CD14-positive monocyte (primary cell): Measurements from ENCODE around the gene ACSS1. TPM values are rescaled to one million over a fixed set of nuclear protein-coding genes. Genes with fewer than 3 reads are reported as not detected.

Source experiments
- DNase-seq, 3 donors: peaks; one replicate each; pipeline ENCODE4 v3.0.0-alpha.2; 2011 to 2022
- H2AFZ ChIP-seq: 2 replicates; pipeline ENCODE4 v1.6.0; 2012; ENCODE audit warnings: mild to moderate bottlenecking, low read depth, low read length, inconsistent platforms; ENCODE audit not compliant: insufficient read depth, poor library complexity, severe bottlenecking
- H3K27ac ChIP-seq, 2 donors: 1 replicate in 1 of 2; 2 replicates in 1 of 2; pipeline ENCODE4 v1.5.1; 2012 to 2013; ENCODE audit warnings: low read length in 2 of 2, control low read depth in 1 of 2, inconsistent platforms in 1 of 2, low read depth in 1 of 2, mild to moderate bottlenecking in 1 of 2
- H3K27me3 ChIP-seq, 2 donors: one replicate each; pipeline versions ENCODE4 v1.6.0 to v1.6.1; 2011 to 2013; ENCODE audit warnings: low read length in 2 of 2; ENCODE audit not compliant: control insufficient read depth in 2 of 2, insufficient read depth in 2 of 2
- H3K36me3 ChIP-seq, 2 donors: replicated peaks in 1 of 2; 1 replicate in 1 of 2; 2 replicates in 1 of 2; pipeline versions ENCODE4 v1.5.1 to v1.6.1; 2012 to 2013; ENCODE audit warnings: low read length in 2 of 2, control low read depth in 1 of 2, inconsistent platforms in 1 of 2, mild to moderate bottlenecking in 1 of 2; ENCODE audit not compliant: insufficient read depth in 2 of 2, control insufficient read depth in 1 of 2
- H3K4me1 ChIP-seq, 2 donors: 1 replicate in 1 of 2; 2 replicates in 1 of 2; pipeline versions ENCODE4 v1.5.1 to v1.6.1; 2012 to 2013; ENCODE audit warnings: low read length in 2 of 2, control low read depth in 1 of 2, inconsistent platforms in 1 of 2, mild to moderate bottlenecking in 1 of 2, moderate library complexity in 1 of 2; ENCODE audit not compliant: insufficient read depth in 2 of 2, control insufficient read depth in 1 of 2
- H3K4me2 ChIP-seq: replicated peaks from 2 replicates; pipeline ENCODE3; 2012; ENCODE audit warnings: low read length, moderate library complexity, mild to moderate bottlenecking; ENCODE audit not compliant: poor library complexity, severe bottlenecking; ENCODE audit errors: extremely low read depth
- H3K4me3 ChIP-seq, 3 experiments: fragments of 200-600 bp in 1 of 3; sonication (generic) in 1 of 3; replicated peaks in 1 of 3; 1 replicate in 2 of 3; 2 replicates in 1 of 3; pipeline ENCODE4 v1.5.1; 2011 to 2013; ENCODE audit warnings: low read length in 3 of 3, mild to moderate bottlenecking in 3 of 3, control low read depth in 2 of 3, low read depth in 2 of 3, inconsistent platforms in 1 of 3, moderate library complexity in 1 of 3
- H3K79me2 ChIP-seq: 2 replicates; pipeline ENCODE4 v1.6.0; 2012; ENCODE audit warnings: mild to moderate bottlenecking, control low read depth, inconsistent platforms, low read length, moderate library complexity; ENCODE audit not compliant: insufficient read depth
- H3K9ac ChIP-seq: 2 replicates; pipeline ENCODE4 v1.6.0; 2017; ENCODE audit warnings: low read length, mild to moderate bottlenecking; ENCODE audit not compliant: insufficient read depth, poor library complexity, severe bottlenecking
- H3K9me3 ChIP-seq, 2 donors: replicated peaks in 1 of 2; 1 replicate in 1 of 2; 2 replicates in 1 of 2; pipeline versions ENCODE4 v1.5.1 to v1.6.1; 2012 to 2013; ENCODE audit warnings: low read length in 2 of 2, control low read depth in 1 of 2; ENCODE audit not compliant: control insufficient read depth in 1 of 2, insufficient read depth in 1 of 2
- H4K20me1 ChIP-seq: 2 replicates; pipeline ENCODE4 v1.6.0; 2012; ENCODE audit warnings: mild to moderate bottlenecking, low read length, control low read depth, moderate library complexity; ENCODE audit not compliant: insufficient read depth
- H3K27ac Mint-ChIP-seq, 7 donors: one replicate each; pipeline ENCODE4 v1.8.0; 2020; ENCODE audit warnings: mild to moderate bottlenecking in 7 of 7, mixed read lengths in 7 of 7, moderate library complexity in 6 of 7, inconsistent platforms in 2 of 7
- H3K27me3 Mint-ChIP-seq, 3 donors: one replicate each; pipeline ENCODE4 v1.8.0; 2021 to 2022; ENCODE audit warnings: low read depth in 3 of 3, mild to moderate bottlenecking in 3 of 3, mixed read lengths in 3 of 3, moderate library complexity in 3 of 3, inconsistent platforms in 1 of 3
- H3K36me3 Mint-ChIP-seq, 2 donors: one replicate each; pipeline ENCODE4 v1.8.0; 2020; ENCODE audit warnings: mixed read lengths in 2 of 2, inconsistent platforms in 1 of 2, mild to moderate bottlenecking in 1 of 2
- H3K4me1 Mint-ChIP-seq: one replicate; pipeline ENCODE4 v1.8.0; 2020; ENCODE audit warnings: mild to moderate bottlenecking, mixed read lengths
- H3K4me3 Mint-ChIP-seq, 2 donors: one replicate each; pipeline ENCODE4 v1.8.0; 2020; ENCODE audit warnings: mild to moderate bottlenecking in 2 of 2, mixed read lengths in 2 of 2, moderate library complexity in 1 of 2
- H3K9me3 Mint-ChIP-seq, 7 donors: one replicate each; pipeline ENCODE4 v1.8.0; 2020 to 2022; ENCODE audit warnings: mixed read lengths in 7 of 7, mild to moderate bottlenecking in 6 of 7, moderate library complexity in 6 of 7, inconsistent platforms in 2 of 7
- CTCF ChIP-seq: fragments of 200-600 bp; IDR thresholded peaks from one replicate; pipeline ENCODE4 v1.8.0; 2022; ENCODE audit warnings: antibody characterized with exemption, mild to moderate bottlenecking
- WGBS: methylation state at CpG from one replicate; pipeline ENCODE4 v1.1.5; 2013; ENCODE audit warnings: missing lambda C conversion rate; ENCODE audit not compliant: insufficient coverage; 5-methylcytosine and 5-hydroxymethylcytosine counted together
- intact Hi-C, 2 donors: fragments of 100-400 bp; cut with micrococcal nuclease; formaldehyde crosslinking; loops; one replicate each; pipeline versions ENCODE4 v1.15.0 to v1.15.1; 2023
- polyA plus RNA-seq, 3 donors: library from polyadenylated mRNA; depleted of rRNA in 1 of 3; unstranded in 2 of 3; stranded (reverse) in 1 of 3; fragments of 300-500 nt in 2 of 3; fragments of >200 nt in 1 of 3; fragmentation: Illumina TruSeq in 2 of 3; gene quantifications; 1 replicate in 2 of 3; 2 replicates in 1 of 3; pipeline ENCODE4 v1.2.3, GENCODE V29; 2012 to 2021

Gene ACSS1
- polyA plus RNA-seq, 3 donors, result 26.6 to 32.0 (median 27.6) TPM

- intact Hi-C loops, result no loop called here
These were observed 12.6 kb downstream of the ACSS1 start for GRCh38 chr20:25045343-25045712.

GRCh38 chr20:25044660-25045342 is 13.1 kb downstream of the ACSS1 start:
- Histone ChIP-seq H3K4me3 (no peak overlapping the region), H3K27ac (no peak overlapping the region), H3K27me3 (no peaks in the 10 kb centered on the region), H4K20me1 (peaks cover 10% of the 10 kb centered on the region), H3K9ac (no peak overlapping the region), H3K4me2 (no peak overlapping the region), H3K36me3 (peaks cover 22 to 29% of the 10 kb centered on the region in 2 donors), H3K79me2 (peaks cover 9% of the 10 kb centered on the region), H3K4me1 (peaks cover 15 to 20% of the 10 kb centered on the region in 2 donors), H2AFZ (no peak overlapping the region), H3K9me3 (no peaks in the 10 kb centered on the region)
- Mint-ChIP-seq H3K36me3 (peaks cover 28 to 33% of the 10 kb centered on the region in 2 donors), H3K9me3 (no peaks in the 10 kb centered on the region), H3K27me3 (no peaks in the 10 kb centered on the region), H3K27ac (no peak overlapping the region), H3K4me3 (no peak overlapping the region), H3K4me1 (peaks cover 19% of the 10 kb centered on the region)
- TF ChIP-seq CTCF, result no peak
- 87% methylated on average over 9 of the region's 14 CpGs for WGBS
- intact Hi-C loops, result no loop called here
- DNase-seq, result no peak

More at GRCh38 chr20:25045343-25045712, 12.6 kb downstream of the ACSS1 start:
- Histone ChIP-seq H3K36me3 (peaks cover 22 to 26% of the 10 kb centered on the region in 2 donors), H3K4me1 (peaks cover 15 to 20% of the 10 kb centered on the region in 2 donors), H3K27me3 (no peaks in the 10 kb centered on the region), H4K20me1 (peaks cover 15% of the 10 kb centered on the region), H2AFZ (no peak overlapping the region), H3K4me2 (no peak overlapping the region), H3K27ac (no peak overlapping the region), H3K4me3 (no peak overlapping the region), H3K9ac (no peak overlapping the region), H3K9me3 (no peaks in the 10 kb centered on the region), H3K79me2 (peaks cover 13% of the 10 kb centered on the region)
- Mint-ChIP-seq H3K4me1 (peaks cover 19% of the 10 kb centered on the region), H3K27me3 (no peaks in the 10 kb centered on the region), H3K9me3 (no peaks in the 10 kb centered on the region), H3K27ac (peak overlapping the region in 1 of 7 donors; percentile 72), H3K4me3 (no peak overlapping the region), H3K36me3 (peaks cover 25 to 29% of the 10 kb centered on the region in 2 donors)
- no peak for DNase-seq
- no peak for TF ChIP-seq CTCF
- WGBS, result 80% methylated on average over 9 of the region's 9 CpGs
